ENCODE results near the gene RBM26.

DNA sequence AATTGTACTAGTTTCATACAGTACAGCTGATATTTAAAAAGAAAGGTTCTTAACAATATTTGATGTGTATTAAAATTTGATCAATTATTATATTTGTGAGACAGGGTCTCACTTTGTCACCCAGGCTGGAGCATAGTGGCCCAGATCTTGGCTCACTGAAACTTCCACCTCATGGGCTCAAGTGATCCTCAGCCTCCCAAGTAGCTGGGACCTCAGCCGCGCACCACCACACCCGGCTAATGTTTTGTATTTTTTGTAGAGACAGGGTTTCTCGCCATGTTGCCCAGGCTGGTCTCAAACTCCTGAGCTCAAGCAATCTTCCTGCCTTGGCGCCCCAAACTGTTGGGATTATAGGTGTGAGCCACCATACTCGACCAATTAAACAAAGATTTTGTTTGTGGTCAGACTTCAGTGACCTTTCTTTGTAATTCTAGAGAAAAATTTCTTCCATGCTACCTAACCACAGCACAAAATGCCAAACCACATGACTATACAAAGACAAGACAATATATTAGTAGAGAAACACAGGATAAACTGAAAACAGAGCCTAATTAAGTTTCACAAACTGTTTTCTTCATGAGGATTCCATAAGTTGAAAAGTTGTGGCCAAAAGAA is 59.6 kb downstream of the RBM26 start:
- TF ChIP-seq EZH2 (IDR thresholded peaks at IDR 0.05; ENCODE audit: borderline replicate concordance, low read length): no peak
- TF ChIP-seq, protein P1, sequence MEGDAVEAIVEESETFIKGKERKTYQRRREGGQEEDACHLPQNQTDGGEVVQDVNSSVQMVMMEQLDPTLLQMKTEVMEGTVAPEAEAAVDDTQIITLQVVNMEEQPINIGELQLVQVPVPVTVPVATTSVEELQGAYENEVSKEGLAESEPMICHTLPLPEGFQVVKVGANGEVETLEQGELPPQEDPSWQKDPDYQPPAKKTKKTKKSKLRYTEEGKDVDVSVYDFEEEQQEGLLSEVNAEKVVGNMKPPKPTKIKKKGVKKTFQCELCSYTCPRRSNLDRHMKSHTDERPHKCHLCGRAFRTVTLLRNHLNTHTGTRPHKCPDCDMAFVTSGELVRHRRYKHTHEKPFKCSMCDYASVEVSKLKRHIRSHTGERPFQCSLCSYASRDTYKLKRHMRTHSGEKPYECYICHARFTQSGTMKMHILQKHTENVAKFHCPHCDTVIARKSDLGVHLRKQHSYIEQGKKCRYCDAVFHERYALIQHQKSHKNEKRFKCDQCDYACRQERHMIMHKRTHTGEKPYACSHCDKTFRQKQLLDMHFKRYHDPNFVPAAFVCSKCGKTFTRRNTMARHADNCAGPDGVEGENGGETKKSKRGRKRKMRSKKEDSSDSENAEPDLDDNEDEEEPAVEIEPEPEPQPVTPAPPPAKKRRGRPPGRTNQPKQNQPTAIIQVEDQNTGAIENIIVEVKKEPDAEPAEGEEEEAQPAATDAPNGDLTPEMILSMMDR (conservative IDR thresholded peaks at IDR 0.05 in 1 of 2, IDR thresholded peaks at IDR 0.05 in 1 of 2; ENCODE audit: extremely low read depth in 1 of 2, insufficient read depth in 1 of 2, low read depth in 1 of 2, low read length in 2 of 2): no peak

Data from mammary epithelial cell (primary cell).